Measurements from ENCODE around the gene PEAK3. TPM values are rescaled to one million over a fixed set of nuclear protein-coding genes. Genes with fewer than 3 reads are reported as not detected.
A peak's percentile ranks its signal among the peaks of the same experiment; 100 is the strongest.

PEAK3 gene
- total and polyA plus RNA-seq, 9 of the 15 experiments (the other 6 are each of a cell fraction or from before 2014, with no cell fraction given), result 0.07 to 0.40 TPM; not detected in 7

GRCh38 chr19:2274931-2275535 lies 6.9 kb downstream of the PEAK3 start (continued):
- TF ChIP-seq DEAF1 (CRISPR knock-in tag; IDR thresholded peaks at IDR 0.05) (0 out of 2 replicates have a peak, but pooled peaks have one; percentile 24), NCOA4 (IDR thresholded peaks at IDR 0.05; ENCODE audit: partially characterized antibody) (no peak), CEBPG (CRISPR knock-in tag; IDR thresholded peaks at IDR 0.05) (no peak), CEBPG (tag; conservative IDR thresholded peaks at IDR 0.05 in 1 of 2, IDR thresholded peaks at IDR 0.05 in 1 of 2) (no peak), POLR2G (IDR thresholded peaks at IDR 0.05; ENCODE audit: low read depth, low read length) (peak; percentile 79), KAT7 (CRISPR knock-in tag; IDR thresholded peaks at IDR 0.05; ENCODE audit: borderline replicate concordance) (0 out of 2 replicates have a peak, but pooled peaks have one; percentile 28)

GRCh38 chr19:2274185-2274711 lies 7.7 kb downstream of the PEAK3 start:
- in situ Hi-C loops (cut with MboI), result loop anchor here (5.0 kb wide), 1 partner anchor 37 kb away; the partner anchor contains the start of genes PLEKHJ1 and SF3A2
- Histone ChIP-seq H3K9ac (ENCODE audit: insufficient read depth in 1 of 2, low read depth in 2 of 2, low read length in 2 of 2) (peak overlapping the region; percentile 10 to 85; a peak in 2 of 4 replicates), H3K27me3 (ENCODE audit: control insufficient read depth in 2 of 2, insufficient read depth in 2 of 2, low read length in 2 of 2) (no peaks in the 10 kb centered on the region), H4K20me1 (replicated peaks; ENCODE audit: control insufficient read depth, insufficient read depth, low read length) (peaks cover 47% of the 10 kb centered on the region), H3K36me3 (ENCODE audit: control insufficient read depth, insufficient read depth, low read length) (peaks cover 34% of the 10 kb centered on the region), H3K4me1 (replicated peaks in 1 of 2; ENCODE audit: control insufficient read depth in 2 of 2, insufficient read depth in 2 of 2, low read length in 2 of 2) (peaks cover 10 to 73% of the 10 kb centered on the region in 2 experiments), H3K4me2 (ENCODE audit: insufficient read depth, low read length) (peak overlapping the region; percentile 89), H3K79me2 (ENCODE audit: control insufficient read depth, insufficient read depth, low read length) (peaks cover 60% of the 10 kb centered on the region), H3K9me3 (replicated peaks; ENCODE audit: control insufficient read depth, insufficient read depth, low read depth, low read length) (no peaks in the 10 kb centered on the region), H3K27ac (ENCODE audit: extremely low read depth, low read depth, low read length) (peak overlapping the region; percentile 56; the same call in 2 of the 3 replicates), H3K9me1 (ENCODE audit: control insufficient read depth, insufficient read depth, low read length) (peaks cover 5% of the 10 kb centered on the region), H2AFZ (ENCODE audit: low read depth, low read length) (no peak overlapping the region), H3K4me3 (peak overlapping the region; percentile 91; the same call in 1 of the 2 replicates)
- ATAC-seq, result no peak
- ChIA-PET CTCF (ENCODE audit: low intra/inter-chr PET ratio) (interaction anchor here (0.8 to 1.2 kb wide), 5 partner anchors 38 to 363 kb away, joined by 3 to 5 read pairs (median 4); partner anchors contain the start of gene PLEKHJ1), POLR2A (interaction anchor here (0.7 to 7.0 kb wide), 9 partner anchors 10 to 239 kb away, joined by 3 to 86 read pairs (median 4); partner anchors contain the start of gene PLEKHJ1)
- intact Hi-C loops (cut with micrococcal nuclease), result no loop called here
- DNase-seq (ENCODE audit: extremely low read depth in 1 of 4, low spot score in 3 of 4), result no peak
- no TSS peak for BruUV-seq (replicated peaks)
- peak; percentile 42 for FAIRE-seq
- 78% methylated on average over 7 of the region's 9 CpGs for WGBS (ENCODE audit: insufficient coverage, low coverage, missing lambda C conversion rate)
- TF ChIP-seq RBM25 (IDR thresholded peaks at IDR 0.05; ENCODE audit: low read depth, low read length, severe bottlenecking) (peak; percentile 78), BCOR (IDR thresholded peaks at IDR 0.05) (peak; percentile 23; the same call in 1 of the 2 replicates), C11orf30 (IDR thresholded peaks at IDR 0.05; ENCODE audit: low read depth) (no peak), FIP1L1 (IDR thresholded peaks at IDR 0.05; ENCODE audit: low read depth, low read length, poor library complexity, severe bottlenecking) (peak; percentile 8), ZNF398 (CRISPR knock-in tag; IDR thresholded peaks at IDR 0.05) (no peak), YY1 (IDR thresholded peaks at IDR 0.05; ENCODE audit: borderline replicate concordance in 1 of 3, control insufficient read depth in 1 of 3, extremely low read depth in 1 of 3, insufficient read depth in 3 of 3, insufficient read length in 1 of 3, insufficient replicate concordance in 2 of 3, low read depth in 1 of 3, low read length in 2 of 3) (no peak)
